Fibroblast of the conjunctiva (primary cell): ENCODE measurements around the gene FASN.

Experiments used
- DNase-seq: peaks from one replicate; pipeline ENCODE4 v3.0.0-alpha.2; 2010; ENCODE audit warnings: low read depth

FASN gene

GRCh38 chr17:82117139-82118090 lies 19.4 kb upstream of the FASN start:
- DNase-seq: no peak

DNA sequence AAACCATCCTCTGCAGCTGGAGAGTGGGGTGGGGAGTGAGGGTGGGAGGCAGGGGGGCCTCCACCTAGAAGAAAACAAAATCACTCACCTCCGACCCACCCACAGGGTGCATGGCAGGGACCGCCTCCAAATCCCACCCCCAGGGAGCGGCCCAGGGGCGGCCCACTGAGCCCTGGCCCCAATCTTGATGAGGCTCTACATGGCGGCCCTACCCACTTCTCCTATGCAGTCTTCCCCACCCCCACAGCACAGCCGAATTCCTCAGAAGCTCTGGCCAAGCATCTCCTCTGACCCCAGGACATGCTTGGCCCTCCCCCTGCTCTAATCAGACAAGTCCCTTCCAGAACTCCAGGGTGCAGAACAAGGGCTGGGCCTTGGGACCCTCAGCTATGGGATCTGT lies 18.2 kb upstream of the FASN start:
- no peak for DNase-seq

DNA sequence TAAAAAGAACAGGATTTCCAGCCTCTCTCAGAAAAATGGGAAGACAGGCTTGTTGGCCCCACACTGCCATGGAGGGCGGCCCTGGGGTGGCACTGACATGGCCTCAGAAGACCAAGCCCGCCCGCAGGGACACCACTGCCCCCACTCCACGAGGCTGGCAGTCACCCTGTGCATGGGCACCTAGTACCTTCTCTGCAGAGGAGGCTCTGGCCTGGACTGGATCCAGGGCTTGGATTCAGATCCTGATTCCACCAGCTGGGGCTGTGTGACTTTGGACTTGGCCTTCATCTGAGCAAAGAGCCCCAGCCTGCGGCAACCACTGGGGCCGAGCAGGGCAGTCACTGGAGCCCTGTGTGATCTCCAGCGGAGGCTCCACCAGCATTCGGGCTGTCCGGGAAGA lies 16.8 kb upstream of the FASN start:
- no peak for DNase-seq

GRCh38 chr17:82114447-82114846 lies 16.4 kb upstream of the FASN start:
- DNase-seq: no peak

GRCh38 chr17:82113941-82114340 lies 15.9 kb upstream of the FASN start:
- no peak for DNase-seq

DNA sequence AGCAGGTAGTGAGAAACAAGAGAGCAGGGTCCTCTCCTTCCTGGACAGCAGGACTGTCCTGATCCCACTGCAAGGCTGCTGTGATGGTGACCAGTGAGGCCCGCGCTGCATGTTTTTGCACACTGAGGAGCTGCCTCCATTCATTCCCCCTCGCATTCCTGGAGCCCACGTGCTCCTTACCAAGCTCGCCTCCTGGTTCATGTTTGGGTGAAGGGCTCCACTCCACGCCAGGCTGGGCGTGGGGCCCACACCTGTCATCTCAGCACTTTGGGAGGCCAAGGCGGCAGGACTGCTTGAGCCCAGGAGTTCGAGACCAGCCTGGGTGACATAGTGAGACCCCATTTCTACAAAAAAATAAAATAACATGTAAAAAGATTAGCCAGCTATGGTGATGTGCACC lies 15.4 kb upstream of the FASN start:
- DNase-seq: no peak

- DNase-seq: no peak
Measured at GRCh38 chr17:82112914-82113311, 14.9 kb upstream of the FASN start.

DNA sequence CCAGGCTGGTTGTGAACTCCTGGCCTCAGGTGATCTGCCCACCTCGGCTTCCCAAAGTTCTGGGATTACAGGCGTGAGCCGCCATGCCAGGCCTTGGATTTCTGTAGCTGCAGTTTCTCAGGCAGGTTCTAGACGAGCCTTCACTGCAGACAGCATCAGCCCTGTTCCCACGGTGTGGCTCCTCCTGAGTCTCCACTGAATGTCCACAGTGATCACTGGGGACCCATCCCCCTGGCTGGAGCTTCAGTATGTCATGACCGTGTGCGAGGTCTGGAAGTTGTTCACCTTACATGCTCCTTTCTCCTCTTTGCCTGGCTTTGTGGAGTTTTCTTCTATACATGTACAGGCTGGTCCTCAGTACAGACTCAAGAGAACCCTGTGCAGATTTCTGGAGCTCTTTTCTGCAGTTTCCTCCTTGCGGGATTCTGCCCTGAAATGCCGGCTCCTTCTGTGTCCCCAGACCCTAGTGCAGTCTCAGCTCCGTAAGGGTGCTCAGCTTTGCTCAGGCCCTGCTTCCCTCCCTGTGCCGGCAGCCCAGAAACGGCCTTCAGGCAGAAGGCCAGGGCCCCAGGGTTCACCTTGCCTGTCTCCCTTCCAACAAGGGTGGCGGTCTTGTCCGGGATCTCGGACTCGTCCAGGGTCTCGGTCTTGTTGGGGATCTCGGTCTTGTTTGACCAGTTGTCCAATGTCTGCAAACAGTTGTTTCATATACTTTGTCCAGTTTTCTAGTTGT lies 14.3 kb upstream of the FASN start:
- DNase-seq: no peak

DNA sequence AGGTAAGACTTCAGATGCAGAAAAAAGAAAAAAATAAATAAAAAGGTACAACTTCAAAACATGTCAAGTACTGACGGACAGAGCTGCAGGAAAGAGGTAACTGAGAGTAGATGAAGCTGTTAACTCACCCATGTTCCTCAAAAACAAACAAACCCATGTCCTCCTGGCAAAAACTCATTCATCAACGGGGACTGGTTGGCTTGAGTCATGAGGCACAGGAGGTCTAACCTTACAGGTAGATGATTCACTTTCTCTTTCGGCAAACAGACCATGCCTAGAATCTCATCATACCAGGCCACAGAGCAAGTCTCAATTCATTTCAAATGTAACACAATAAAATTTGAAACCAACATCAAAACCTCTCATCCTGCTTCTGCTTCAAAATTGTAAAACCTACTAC lies 12.3 kb upstream of the FASN start:
- DNase-seq: no peak

- DNase-seq: no peak
Measured at GRCh38 chr17:82108961-82109475, 11.0 kb upstream of the FASN start.

GRCh38 chr17:82108496-82108945 lies 10.5 kb upstream of the FASN start:
- DNase-seq: no peak

DNA sequence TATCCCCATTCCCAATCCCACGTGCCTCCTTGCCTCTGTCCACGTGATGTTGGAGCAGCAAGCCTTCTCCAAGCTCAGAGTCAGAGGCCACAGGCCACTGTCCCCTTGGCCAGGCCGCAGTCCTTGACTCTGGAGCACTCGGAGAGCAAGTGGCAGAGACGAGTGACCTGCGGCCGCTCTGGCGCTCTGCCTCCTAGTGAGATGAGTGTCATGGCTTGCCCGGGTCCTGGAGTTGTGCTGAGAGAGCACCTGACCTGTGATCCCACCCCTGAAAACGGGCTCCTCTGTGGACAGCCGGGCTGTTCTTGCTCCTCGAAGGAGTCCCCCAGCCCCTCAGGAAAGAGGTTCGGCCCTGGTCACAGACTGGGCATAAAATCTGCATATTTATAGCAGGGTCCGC lies 10.0 kb upstream of the FASN start:
- DNase-seq: no peak

GRCh38 chr17:82107341-82107860 lies 9.4 kb upstream of the FASN start:
- no peak for DNase-seq

- no peak for DNase-seq
Measured at GRCh38 chr17:82106688-82107305, 8.8 kb upstream of the FASN start.

DNA sequence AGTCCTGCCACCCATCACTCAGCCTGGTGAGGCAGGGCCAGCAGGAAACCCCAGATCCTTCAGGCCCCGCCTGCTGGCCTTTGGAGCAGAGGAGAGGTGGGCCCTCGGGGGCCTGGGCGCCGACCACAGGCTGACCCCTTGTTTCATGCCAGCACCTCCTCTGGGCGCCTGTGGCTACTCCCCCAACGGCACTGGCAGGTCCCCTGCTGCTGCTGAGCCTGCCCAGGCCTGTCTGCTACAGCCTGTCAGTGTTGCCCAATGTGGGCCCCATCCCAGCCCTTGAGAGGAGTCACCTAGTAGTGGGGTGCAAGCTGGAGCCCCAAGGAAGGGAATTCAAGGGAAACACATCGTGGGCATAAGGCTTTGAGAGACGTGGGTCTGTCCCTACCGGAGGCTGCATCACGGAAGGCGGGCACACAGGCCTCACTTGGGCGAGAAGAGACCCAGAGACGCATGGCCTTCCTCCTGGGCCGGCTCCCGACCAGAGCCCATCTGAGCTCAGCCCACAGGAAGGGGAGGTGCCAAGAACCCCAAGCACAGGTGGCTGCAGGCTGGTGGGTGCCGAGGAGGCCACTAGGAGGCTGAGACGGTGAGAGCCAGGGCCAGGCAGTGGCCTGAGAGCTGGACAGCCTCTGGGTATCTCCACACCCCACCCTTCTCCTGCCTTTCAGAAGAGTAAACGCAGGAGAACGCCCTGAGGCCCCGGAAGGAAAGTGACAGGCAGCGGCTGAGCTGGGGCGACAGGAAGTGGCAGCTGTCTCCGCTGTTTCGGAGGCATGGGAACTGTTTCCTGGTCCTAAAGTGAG lies 8.0 kb upstream of the FASN start:
- DNase-seq: no peak

DNA sequence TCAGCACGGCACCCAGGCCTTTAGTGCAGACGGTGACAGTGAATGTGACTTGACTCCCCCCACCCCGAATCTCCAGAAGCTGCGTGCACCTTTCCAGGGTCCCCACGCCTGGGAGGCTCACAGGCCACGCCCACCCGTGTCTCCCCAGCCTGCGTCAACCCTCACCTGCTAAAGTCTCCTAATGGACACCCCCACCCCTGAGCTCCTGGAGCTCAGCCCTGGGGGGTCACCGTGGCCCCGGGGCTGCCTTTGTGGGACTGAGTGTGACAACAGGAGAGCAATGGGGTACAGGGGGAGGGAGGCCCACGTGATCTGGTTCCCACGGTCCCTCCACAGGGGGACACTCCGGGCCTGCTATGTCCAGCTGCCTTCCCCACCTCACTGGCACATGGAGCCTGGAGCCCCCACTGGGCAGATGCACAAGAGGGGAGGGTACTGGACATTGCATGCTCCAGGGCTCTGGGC lies 7.4 kb upstream of the FASN start:
- no peak for DNase-seq

GRCh38 chr17:82104797-82105416 lies 6.9 kb upstream of the FASN start:
- no peak for DNase-seq

DNA sequence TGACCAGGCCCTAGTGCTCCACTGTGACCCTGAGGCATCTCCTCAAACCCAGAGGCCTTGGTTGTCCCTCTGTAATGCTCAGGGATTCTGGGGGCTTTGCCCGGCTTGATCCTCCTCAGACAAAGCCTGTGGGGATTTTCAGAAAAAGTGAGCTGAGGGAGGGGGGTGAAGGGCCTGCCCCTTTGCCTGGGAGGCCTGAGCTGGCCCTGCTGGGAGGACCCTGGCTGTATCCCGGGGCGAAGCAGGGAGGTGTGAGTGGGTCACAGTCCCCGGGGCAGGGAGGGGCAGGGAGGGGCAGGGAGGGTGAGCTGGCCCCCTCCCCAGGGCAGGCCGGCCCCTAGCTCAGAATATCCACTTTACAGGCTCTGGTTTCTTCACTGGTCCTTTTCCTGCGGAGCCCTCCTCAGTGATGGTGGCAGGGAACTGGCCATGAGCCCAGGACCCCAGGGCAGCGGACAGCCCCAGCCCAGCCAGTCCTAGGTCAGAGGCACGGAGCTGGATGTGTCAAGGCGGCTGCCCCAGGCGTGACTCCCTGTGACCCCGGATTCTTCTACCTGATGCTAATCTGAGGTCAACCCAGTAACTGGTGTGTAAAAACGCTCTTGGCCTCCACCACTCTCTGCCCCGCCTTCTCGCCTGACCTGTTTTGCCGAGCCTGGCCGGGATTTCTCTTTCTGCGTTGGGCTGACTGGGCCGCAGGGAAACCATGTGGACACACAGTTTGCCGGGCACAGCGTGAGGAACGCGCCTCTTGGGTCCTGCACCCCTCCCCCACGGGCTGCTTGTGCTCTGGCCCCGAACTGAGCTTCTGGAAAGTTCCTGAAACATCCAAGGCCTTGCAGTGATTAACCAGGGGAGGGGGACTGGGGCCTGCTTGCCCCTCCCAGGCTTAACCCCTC lies 5.8 kb upstream of the FASN start:
- peak; percentile 26 for DNase-seq

DNA sequence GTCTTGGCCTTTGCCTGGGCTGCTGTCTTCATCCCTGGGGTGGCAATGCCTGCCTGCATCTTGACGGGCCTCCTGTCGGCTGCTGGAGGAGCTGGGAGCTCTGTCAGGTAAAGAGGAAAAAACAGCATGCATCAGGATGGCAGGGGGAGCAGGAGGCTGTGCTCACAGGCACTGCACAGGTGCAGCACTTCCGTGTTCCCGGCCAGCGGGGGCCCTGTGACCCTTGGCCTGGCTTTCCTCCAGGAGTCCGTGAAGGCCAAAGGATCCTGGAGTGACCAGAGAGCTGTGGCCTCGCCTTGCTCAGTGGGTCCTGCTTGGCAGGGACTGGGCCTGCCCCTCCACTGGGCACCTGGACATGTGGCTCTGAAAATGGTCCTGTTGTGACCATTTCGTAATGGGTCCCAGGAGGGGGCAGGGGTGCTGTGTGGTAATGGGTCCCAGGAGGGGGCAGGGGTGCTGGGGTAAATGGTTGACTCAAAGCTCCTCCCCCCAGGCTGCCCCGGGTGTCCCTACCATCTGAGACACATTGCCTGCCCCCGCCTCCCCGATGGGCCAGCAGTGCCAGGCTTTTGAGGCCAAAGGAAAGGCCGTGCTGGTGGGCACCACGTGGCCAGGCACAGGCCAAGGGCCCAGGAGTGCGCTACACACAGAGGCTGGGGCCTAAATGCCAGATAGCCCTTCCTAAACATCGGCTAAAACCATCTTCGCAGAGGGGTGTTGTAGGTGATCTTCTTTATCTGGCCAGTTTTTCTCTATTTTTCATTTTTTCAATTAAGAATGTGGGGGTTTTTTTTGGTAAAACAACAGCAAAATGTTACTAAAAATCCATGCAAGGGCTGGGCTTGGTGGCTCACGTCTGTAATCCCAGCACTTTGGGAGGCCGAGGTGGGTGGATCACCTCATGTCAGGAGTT lies 4.0 kb upstream of the FASN start:
- DNase-seq: no peak
